HG03571 (cell line): ENCODE measurements around the gene ATP9B.
"Not testable (repeated sequence)": the region's sequence is repeated elsewhere in the genome, so short reads cannot be mapped to it uniquely, and the experiment has no call there.

ENCODE experiments used
- ATAC-seq: cut with Tn5 transposase; IDR thresholded peaks from one replicate; pipeline ENCODE4 v1.9.1; 2021; ENCODE audit not compliant: unreplicated experiment

The ATP9B gene

DNA sequence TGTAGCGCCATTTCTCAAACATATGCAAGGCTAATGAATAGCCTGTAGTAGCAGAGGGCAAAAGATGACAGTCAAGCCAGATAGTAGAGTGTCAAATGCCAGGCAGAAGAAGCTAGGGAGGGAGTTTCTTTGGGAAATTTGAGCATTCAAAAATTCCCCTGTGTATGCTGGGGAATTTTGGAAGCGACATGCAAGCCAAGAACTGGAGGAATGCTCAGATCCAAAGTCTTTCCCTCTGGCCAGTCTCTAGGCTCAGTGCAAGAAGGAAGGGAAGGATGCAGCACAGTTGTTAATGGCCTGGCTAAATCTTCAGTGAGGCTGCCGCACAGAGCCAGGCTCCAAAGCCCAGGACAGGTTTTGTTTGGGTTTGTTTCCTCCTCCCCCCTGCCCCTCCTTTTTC, 59.9 kb downstream of the ATP9B start:
- no peak for ATAC-seq

DNA sequence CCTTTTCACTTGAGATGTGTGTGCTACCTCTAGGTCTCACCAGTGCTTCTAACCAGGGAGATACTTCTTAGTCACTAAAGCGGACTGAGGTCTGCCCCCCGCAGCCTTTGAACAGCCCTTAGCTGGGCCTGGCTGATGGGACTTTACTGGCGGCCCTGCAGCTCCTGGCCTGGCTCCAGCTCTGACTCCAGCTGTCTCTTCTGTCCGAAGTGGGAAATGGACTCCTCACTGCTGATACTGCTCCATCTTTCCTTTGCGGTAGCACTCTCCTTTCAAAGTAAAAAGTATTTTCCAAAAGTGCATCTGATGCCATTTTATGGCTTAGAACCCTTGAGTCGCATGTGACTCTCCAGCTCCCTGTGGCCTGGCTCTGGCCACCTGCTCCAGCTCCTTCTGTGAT, 64.5 kb downstream of the ATP9B start:
- ATAC-seq, result no peak

DNA sequence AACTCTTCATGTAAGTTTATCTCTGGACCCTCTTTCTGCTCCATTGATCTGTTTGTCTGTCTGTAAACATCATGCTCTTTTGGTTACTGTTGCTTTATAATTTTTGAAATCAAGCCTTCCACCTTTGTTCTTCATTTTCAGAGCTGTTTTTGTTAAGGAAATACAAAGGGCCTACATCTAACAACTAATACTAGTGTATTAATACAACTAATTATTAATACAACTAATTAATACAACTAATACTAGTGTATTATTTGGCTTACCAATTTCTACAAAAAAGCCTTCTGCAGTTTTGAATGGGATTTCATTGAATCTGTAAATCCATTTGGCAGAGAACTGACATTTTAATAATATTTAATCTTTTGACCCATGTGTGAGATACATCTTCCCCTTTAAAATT, 66.7 kb downstream of the ATP9B start:
- ATAC-seq, result no peak

DNA sequence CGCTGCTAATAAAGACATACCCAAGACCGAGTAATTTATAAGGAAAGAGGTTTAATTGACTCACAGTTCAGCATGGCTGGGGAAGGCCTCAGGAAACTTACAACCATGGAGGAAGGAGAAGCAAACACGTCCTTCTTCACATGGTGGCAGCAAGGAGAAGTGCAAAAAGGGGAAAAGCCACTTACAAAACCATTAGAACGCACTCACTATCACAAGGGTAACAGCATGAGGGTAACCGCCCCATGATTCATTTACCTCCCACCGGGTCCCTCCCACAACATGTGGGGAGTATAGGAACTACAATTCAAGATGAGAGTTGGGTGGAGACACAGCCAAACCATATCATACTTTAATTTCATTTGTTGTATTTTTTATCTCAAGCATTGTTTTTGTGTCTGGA, 67.5 kb downstream of the ATP9B start:
- ATAC-seq, result no peak

DNA sequence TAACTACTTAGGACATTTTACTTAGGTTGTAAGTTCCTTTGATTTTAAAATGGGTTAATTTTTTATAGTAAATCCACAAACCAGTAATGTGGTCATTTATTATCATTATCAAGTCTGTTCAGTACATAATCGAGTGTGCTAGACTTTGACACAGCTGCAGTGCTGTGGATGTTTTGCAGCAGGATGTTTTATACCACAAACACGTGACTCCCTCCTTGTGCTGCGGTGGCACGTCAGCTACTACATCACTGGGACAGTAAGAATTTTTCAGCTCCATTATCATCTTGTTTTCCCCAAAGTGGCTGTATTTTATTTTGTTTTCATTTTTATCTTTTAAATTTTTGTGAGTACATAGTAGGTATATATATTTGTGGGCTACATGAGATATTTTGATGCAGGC, 70.0 kb downstream of the ATP9B start:
- no peak for ATAC-seq

DNA sequence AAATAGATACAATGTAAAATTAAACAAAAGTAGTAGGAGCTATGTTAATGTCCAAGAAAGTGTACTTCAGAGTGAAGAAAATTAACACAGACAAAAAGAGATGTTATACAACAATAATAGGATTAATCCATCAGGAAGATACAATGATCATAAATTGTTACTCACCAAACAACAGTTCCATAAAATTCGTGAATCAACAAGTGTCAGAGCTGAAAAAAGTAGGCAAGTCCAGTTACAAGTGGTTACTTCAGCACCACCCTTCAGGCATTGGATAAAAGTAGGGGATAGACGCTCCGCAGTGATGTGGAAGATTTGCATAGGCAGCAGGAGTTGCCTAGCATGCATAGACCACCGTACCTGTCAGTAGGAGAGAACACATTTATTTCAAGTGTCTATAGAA, 77.8 kb downstream of the ATP9B start:
- ATAC-seq, result no peak

DNA sequence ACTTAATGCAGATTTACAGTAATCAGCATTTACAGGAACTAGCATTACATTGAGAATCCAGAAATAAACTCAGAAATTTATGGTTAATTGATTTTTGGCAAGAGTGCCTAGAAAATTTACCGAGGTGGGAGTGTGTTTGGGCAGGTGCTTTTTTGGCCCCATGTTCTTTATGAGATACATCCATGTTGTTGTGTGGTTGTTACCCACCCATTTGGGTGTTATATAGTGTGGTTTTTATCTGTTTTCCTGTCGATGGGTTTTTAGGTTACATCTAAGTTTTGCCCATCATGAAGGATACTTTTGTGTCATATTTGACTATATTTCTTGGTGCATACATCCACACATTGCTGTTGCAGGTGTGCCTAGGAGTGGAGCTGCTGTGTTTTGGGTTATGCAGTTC, 82.0 kb downstream of the ATP9B start:
- no peak for ATAC-seq

DNA sequence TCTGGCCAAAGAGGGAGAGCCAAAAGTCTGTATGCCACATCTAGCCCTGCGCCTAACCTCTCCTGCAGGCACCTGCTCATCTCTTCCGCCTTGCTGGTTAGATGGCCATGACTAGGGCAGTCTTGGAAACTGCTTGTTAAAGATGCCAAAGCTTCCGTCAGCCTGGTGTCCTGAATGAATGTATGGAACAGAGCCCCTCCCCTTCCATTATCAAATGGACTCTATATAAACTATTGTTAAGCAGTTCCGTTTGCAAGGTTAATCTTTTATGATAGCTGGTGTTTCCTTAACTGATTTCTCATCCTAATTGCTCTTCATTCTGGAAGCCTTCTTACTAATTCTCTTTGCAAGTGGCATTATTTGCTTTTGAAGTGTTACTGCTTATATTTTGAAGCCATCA, 87.1 kb downstream of the ATP9B start:
- ATAC-seq, result no peak

DNA sequence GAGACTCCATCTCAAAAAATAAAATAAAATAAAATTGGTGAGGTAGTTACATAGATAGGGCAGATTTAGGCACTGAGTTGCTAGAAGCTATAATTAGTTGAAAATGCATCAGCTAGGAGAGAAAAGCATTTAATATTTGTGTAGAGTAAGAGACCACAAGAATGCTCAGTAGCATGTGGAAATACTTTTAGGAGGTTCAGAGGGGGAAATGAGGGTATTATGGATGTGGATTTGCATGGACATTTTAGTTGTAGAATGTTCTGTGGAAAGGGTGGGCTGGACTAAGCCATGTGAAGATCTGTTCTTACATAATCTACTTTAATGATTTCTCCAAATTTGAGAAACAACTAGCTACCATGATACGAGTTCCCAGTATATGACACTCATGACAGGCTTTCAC, 95.5 kb downstream of the ATP9B start:
- ATAC-seq, result no peak

DNA sequence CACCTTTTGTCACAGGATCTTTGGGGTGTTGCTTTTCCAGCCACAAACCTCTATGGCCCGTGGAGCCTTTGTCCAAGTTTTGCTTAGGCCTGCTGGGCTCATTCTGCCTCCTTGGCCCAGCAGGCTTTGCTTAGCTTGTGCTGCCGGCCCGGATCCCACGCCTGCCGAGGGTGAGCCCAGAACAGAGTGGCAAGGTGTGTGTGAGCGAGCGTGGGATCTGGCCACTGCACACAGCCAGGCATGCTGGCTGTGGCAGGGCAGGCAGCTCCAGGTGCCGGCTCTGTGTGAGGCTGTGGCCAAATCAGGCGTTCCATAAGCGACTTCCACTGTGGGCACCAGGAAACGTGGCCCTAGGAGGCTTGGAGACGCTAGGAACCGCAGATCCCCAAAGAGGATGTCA, 97.5 kb downstream of the ATP9B start:
- no peak for ATAC-seq

DNA sequence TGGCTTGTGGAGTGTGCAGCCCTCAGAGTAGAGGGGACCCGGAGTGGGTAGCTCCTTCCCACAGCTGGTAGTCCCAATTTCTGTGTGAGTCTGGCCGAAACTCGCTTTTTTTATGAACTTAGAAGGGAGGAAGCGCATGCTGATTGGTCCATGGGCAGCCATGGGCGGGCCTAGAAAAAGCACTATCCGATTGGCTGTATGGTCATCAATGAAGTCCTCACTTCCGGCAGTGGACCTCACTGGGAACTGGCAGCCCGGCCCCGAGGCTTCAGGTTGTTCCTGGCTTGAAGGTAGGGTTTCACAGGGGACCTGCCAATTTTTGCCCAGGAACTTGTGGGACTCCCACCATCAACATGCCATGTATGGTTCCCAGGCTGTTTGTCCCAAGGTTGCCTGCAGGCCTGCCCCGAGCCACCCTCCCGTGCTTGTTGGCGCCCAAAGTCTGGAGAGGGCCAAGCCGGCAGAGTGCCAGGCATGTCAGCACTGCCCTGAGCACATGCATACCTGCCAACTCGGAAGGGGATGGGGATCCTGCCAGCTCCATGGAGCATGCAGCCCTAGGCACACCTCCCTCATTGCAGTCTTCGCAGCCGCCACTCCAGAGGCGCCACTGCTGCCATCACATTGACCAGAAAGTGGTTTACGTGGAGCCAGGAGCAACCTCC, 98.5 kb downstream of the ATP9B start:
- no peak for ATAC-seq

DNA sequence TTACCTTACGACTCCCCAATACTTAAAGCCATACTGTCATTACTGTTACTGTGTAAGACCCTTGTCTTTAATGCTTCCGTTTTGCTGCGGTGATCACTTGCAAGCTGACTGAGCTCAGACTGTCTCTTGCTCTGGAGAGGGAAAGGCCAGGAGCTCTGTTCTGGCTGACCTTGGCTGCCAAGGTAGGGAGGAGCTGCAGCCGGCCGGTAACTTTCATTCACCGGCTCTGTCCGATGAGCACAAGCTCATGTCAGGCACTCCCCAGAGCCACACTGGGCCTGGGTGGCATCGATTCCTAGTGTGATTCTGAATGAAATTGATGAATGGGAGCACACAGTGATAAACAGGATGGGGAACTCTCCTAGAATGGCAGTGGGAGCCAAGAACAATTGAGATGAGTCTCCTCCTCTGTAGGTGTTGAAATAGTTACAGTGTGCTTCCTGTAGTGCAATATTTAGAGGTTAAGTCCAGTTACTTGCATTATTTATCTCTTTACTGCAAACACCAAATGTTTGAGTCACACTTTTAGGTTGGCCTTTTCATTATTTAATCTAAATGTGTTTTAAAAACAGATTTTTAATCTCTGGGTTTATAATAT, 100.9 kb downstream of the ATP9B start:
- ATAC-seq, result no peak

DNA sequence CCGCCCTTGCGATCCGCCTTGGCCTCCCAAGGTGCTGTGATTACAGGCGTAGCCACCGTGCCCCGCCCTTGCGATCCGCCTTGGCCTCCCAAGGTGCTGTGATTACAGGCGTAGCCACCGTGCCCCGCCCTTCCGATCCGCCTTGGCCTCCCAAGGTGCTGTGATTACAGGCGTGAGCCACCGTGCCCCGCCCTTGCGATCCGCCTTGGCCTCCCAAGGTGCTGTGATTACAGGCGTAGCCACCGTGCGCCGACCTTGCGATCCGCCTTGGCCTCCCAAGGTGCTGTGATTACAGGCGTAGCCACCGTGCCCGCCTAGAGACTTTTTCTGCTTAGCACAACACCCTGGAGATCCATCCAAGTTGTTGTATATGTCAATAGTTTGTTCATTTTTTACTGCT, 103.1 kb downstream of the ATP9B start:
- ATAC-seq, result not testable (repeated sequence)

DNA sequence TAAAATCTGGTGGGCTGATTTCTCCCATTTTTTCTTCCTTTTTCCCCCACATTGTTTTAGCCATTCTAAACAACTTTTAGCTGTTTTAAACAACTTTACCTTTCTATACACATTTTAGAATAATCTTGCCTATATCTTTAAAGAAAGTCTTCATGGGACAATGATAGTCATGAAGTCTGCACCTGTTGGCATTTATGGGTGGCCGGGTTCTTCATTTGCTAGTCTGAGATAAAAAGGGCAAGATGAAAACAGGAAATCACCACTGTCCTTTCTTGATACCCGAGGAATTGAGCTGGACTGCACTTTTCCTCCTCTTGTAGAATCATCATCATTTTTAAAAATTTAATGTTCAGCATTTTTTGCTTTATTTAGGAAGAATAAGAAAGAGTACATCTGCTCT, 104.5 kb downstream of the ATP9B start:
- ATAC-seq, result no peak

DNA sequence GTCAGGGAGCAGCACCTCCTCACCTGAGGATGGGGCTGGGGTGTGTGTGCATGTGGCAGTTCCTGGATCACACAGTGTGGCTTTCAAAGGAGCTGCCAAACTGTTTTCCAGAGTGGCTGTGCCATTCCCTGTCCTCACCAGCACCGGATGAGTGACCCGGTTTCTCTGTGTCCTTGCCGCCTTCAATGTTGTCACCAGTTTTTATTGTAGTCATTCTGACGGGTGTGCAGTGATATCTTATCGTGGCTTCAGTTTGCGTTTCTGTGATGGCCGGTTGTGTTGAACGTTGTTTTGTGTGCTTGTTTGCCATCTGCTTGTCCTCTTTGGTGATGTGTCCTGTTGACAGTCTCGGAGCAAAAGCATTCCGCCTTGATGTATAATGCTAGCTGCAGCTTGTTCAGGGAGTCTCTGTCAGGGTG, 108.9 kb downstream of the ATP9B start:
- ATAC-seq, result no peak

DNA sequence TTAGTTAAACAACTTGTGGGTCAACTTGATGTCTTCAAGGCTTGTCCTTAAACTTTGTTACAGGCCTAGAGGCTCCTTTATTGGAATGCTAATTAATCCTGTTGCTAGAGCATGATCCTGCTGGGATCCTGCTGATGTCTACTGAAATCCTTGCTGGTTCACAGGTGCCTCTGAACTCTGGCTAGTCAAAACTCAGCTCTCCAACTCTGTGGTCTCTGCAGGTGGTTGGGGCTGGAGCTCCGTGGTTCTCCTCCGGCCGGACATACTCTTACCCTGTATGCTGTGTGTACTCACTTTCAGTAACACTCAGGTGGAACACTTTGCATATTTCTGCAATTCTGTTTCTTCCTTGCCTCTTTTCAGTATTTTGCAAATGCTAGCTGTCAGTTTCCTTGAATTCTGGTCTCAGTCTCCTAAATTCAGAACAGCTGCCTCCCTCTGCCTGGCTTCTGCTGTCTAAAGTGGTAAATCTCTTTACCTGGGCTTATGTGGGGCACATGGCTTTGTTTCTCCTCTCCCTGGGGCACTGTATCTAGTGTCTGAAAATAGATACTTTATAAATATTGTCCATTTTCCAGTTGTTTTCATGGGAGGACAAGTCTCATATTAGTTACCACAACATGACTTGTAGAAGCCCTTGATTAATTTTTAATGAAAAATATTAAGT, 113.0 kb downstream of the ATP9B start:
- no peak for ATAC-seq

DNA sequence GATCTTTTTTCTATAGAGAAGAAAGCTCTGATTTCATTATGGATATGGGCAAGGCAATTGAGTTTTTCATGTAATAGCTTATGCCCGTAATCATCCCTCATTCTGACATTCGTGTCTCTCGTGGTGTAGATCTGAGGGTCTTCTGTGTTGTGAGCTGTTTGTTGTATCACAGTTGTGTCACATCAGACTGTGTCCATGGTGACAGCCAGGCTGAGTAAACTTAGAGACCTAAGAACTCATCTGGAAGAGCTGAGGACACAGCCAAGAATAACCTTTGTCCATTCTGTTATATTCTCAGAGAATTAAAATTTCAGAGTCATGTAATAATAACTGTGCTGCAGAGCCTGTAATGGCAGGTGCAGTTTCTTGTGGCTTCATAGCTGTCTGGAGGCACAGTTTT, 116.5 kb downstream of the ATP9B start:
- no peak for ATAC-seq

DNA sequence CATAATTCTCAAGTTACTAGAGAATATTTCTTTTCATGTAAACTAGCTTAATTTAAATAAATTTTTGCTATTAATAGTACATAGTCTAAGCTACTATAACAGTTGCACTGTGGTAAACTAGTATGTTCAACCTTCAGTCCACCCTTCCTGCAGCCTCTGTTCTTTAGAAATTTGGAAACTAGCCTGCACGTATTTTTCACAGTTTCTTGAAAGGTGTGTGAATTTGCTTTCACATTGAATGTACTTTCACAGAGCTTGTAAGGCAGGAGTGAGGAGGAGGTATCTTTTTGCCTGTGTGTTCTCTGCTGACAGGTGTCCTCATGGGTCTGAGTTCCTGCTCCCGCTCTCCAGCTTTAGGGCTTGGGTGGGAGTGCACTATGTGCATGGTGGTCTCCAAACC, 117.5 kb downstream of the ATP9B start:
- no peak for ATAC-seq

DNA sequence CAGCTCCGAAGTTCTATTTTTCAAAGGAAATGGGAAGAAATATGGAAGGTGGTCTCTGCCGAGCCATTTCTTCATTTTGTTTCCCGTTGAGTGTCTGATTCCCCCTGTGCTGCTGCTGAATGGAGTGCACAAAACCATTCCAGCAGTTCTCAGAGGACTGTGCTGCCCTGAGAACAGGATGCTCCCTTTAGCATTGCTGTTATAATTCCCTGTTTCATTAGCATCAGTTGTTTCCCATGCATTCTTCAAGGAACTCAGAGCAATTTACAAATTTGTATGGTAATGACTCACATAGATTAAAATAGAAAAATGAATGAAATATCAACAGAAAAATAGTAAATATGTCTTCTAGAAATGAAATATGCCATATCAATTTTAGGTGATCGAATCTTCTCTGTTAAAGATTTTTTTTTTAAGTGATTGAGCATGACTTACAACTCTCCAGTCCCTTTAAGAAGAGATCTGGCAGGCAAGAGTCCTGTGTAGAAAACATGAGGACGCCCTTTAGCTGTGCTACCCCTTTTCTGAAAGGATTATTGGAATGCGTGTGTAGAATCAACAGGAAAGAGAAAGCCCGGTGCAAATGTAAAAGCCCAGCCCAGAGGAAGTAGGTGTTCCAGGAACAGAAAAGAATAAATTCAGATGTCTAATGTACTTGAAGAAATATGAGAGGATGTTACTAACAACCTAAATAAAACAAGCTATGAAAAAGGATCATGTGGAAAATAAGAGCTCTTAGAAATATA, 118.5 kb downstream of the ATP9B start:
- no peak for ATAC-seq

DNA sequence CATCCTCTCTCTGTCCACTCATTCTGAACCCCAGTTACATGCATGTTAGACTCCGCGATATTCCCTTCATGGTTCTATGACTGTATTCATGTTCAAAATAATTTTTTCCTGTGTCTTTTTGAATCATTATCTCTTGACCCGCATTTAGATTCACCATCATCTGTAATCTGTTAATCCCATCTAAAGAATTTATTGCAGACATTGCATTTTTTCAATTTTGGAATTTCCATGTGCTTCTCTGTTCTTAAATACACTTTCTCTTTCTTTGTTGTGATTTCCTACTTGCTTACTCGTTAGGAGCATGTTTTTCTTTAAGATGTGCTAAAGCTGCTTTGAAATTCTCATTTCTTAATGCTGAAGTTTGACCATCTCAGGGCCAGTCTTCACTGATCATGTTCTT, 122.2 kb downstream of the ATP9B start:
- no peak for ATAC-seq

DNA sequence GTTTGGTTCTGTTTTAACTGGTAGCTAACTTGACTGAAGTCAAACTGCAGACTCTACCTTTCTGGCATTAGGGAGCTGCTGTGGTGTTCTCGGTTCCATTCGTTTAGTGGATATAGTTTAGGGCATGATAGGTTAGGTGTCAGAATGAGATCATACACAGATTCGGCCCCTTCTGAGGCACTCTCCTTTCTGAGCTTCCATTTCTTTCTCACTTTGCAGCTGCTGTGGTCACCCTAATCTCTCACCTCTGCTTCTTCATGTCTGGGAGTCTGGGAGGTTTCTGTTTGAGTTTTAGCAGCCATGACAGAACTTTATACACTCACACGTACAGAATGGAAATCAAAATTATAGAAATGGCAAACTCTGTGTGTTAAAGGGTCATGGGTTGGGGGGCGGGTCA, 122.8 kb downstream of the ATP9B start:
- no peak for ATAC-seq

DNA sequence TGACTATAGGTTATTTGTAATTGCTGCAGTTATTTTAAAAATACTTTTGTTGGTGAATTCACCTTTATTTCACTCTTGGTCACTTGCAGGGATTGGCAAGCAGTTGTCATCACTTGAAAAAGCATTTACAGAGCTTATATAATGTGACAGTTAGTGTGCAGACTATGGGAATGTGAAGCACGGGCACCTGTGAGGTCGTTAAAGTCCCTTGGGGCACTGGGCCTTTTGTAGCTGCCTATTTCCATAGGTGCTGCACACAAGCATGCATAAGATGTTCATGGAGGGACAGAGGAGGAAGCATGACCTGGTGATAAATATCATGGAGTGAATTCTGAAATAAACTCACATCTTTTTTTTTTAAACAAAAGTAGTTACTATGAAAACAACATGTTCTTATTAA, 124.6 kb downstream of the ATP9B start:
- no peak for ATAC-seq
